Activated CD4-positive, alpha-beta T cell treated with anti-CD3 and anti-CD28 coated beads, Interleukin-2, amount 50 U/mL, for 4 hours (primary cell): ENCODE results near the gene EXOC4.

Experiments
- DNase-seq, 2 experiments: peaks; one replicate each; pipeline ENCODE4 v3.0.0-alpha.2; 2020

The EXOC4 gene

DNA sequence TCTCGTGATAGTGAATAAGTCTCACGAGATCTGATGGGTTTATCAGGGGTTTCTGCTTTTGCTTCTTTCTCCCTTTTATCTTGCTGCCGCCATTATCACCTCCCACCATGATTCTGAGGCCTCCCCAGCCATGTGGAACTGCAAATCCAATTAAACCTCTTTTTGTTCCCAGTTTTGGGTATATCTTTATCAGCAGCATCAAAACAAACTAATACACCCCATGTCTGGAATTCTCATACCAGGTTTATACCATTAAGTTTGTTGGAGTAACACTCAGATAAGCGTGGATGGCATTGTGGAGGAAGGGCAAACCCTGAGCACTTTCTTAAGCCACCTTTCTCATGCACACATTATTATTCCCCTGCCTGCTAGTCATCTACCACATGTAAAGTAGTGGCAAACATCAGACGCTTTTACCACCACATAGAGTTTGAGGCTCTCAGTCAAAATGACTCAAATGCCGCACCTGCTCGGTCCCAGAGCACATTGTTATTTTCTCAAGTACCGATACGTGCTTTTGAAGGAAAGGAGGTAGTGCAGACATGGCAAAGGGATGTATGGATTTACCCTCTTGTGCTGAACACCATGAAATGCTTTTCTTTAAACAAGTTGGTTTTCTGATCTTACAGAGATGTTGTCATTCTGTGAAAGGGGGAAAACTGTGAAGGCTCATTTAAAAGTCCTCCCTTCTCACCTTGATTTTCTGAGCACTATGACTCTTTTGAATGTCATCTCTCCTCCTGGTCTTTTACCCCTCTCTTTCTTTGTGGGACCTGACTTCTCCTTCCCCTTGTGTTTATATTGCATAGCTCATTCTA, 429.7 kb downstream of the EXOC4 start:
- DNase-seq: no peak

DNA sequence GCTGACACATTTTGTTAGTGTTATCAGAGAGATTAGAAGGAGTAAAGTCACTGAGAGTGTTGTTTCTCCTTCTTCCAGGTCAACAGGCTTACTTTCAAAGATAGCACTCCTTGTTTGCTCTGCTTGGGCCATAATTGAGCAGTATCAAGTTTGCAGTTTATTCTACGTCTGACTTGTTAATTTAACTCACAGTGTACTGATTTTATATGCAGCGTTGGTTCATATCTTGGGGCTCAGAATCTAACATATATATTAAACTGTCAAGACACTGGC, 430.2 kb downstream of the EXOC4 start:
- no peak for DNase-seq

DNA sequence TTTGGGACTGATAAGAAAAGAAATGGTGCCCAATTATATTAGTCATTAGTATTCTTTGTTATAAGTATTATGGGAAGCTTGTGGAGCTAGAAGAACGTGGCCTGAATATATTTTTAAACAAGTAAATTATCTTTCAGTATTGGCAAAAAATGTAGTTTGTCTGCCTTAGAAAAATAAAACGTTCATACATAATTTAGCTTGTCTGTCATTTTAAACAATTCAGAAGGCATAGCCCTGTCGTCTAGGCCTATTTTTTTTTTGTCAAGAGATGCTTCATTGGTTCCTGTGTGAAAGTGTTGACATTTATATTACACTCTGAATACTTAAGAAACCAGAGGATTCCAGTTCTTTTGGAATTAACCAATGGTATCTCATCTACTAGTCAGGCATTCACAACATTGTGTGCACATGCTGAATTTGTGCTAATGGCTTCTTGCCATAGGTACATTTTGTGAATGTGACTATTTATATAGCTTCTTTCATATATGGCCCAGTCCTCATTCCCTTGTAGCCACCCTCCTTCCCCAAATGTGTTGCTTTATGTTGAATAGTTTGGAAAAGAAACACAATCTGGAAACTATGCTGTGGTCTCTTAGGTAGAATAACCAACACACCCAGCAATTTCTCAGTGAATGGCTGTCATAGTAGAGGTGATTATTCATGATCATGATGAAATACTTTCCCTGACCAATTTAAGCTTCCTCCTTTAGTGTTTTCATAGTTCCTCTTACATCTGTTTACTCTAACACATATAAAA, 435.8 kb downstream of the EXOC4 start:
- no peak for DNase-seq

DNA sequence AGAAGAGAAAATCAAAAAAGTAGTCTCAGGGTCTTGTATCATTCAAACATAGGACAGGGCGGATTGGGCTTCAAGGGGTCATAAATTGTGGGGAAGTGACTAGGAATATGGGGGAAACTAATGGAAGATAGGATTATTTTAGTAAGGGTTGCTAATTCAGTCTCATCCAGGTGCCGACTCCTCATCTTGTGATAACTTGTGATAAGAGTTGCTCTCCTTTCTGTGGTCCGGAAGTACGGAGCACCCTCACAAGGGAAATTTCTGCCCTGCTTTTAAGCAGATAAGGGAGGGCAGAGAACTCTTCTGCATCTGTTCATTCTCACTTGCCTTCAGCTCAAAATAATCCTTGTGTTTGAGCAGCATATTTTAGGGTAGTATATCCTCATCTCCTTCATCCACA, 437.9 kb downstream of the EXOC4 start:
- DNase-seq: no peak

DNA sequence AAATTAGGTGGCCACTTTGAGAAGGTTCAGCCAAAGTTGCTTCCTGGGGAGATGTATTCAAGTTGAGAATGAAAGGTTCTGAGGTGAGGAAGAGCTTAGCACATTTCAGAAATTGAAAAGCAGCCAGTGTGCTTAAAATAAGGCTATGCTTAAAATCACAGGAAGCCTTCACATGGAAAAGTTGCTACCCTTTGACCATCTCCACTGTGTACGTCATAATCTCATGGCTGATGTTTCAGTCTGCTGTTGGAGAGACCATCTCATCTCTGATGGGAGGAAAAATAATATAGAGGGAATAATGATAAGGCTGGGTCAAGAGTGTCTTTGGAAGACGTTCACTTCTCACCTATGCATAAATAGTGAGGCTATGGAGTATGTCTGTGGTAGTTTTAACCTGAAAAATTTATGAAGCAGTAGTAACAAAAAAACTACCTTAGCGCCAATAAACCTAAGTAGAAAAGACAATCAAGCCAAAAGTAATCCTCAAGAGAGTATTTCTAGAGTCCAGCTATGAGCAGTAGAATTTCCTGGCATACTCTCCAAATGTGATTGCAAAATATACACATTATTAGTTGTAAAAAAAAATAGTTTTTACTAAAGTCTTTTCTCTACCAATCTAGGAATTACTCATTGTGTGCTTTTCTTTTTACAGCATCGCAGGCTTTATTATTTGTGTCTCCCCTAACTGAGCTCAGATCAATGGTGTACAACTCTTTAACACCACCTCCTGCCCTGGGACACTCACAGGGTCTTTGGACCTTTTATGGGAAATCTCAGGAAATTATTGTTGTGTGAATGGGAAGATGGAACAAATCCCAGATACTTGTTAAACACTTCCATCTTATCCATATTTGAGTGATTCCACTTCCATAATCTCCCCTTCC, 439.1 kb downstream of the EXOC4 start:
- DNase-seq: no peak

DNA sequence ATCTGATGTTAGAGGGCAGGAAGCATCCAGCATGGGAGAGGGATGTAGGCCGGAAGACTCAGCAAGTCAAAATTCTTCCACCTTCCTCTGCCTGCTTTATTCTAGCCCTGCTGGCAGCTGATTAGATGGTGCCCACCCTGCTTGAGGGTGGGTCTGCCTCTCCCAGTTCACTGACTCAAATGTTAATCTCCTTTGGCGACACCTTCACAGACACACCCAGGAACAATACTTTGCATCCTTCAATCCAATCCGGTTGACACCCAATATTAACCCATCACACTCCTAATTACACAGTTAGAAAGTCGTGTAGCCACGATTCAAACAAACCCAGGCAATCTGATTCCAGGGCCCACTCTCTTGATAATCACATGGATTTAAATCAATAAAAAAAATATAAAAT, 440.4 kb downstream of the EXOC4 start:
- no peak for DNase-seq

GRCh38 chr7:133696056-133696455, 443.2 kb downstream of the EXOC4 start:
- no peak for DNase-seq

GRCh38 chr7:133697585-133697984, 444.7 kb downstream of the EXOC4 start:
- DNase-seq: no peak

GRCh38 chr7:133698127-133698526, 445.2 kb downstream of the EXOC4 start:
- no peak for DNase-seq

- no peak for DNase-seq
Measured at GRCh38 chr7:133699386-133699785, 446.5 kb downstream of the EXOC4 start.

GRCh38 chr7:133702078-133702477, 449.2 kb downstream of the EXOC4 start:
- no peak for DNase-seq

- DNase-seq: no peak
Measured at GRCh38 chr7:133702960-133703359, 450.1 kb downstream of the EXOC4 start.

DNA sequence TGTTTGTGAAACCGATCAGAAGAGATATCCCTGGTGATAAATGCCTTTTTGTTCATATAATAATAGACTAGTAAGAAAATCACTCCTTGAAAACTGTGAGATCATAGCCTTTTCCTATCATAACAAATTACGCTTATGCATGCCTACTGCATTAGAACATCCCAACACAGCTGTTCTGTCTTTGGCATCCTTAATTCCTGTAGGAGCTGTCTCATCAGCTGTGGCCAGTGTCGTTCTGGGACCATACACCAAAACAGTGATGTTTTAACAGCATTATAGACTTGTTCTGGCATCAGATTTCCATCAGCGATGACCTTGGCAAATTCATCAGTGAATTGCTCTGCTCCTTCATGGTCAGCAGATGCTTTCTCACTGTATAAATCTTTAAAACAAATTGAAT, 450.7 kb downstream of the EXOC4 start:
- DNase-seq: no peak

GRCh38 chr7:133704453-133704852, 451.6 kb downstream of the EXOC4 start:
- no peak for DNase-seq

- DNase-seq: no peak
Measured at GRCh38 chr7:133705596-133705995, 452.7 kb downstream of the EXOC4 start.

DNA sequence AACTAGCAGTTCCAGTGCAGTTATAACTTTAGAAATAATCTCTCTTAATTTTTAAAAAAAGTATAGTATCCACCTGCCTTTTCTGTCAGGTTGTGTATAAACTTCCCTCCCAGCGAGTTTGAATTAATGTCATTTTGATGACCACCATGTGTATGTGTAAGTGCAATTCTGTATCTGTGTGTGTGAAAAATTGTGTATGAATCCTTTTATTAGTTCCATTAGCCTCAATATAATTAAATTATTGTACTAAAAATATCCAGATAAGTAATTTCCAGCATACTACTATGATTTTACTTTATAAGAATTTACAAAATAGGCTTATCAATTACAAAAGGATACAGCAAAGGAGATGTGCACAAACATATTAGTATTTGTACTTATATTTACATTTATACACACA, 453.1 kb downstream of the EXOC4 start:
- no peak for DNase-seq

DNA sequence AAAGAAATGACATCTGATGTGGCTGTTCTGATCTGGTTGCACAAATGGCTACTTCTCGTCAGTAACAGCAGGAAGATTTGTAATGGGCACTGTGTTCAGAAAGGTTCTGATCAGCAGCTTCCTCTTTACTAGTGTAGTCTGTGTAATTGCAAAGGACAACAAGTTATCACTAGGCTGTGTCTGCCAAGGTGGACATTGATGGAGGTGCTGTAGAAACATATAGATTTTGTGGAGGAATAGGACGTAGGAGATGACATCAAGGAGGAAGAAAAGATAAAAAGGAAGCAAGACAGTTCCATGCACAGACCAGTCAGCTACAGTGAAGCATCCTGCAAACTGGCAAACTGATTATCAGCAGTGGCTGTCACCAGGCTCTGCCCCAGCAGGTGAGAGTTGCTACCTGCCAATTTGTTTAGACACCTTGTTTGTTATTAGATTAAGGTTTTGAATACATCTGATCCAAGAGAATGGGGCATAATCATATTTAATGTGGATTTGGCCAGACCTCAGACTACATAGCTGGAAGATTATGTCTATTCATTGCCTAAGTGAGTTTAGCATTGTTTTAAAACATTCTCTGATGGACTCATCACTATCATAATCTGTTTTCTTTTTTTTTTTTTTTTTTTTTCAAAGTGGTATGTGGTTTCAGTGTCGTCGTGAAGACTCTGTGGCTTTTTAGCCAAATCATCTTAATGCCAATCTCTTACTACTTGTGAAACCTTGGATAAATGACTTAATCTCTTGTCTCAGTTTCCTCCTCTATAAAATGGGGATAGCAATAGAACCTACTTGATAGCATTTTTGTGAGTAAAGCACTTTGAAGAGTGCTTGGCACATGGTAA, 456.4 kb downstream of the EXOC4 start:
- no peak for DNase-seq

GRCh38 chr7:133712544-133712943, 459.7 kb downstream of the EXOC4 start:
- DNase-seq: no peak

DNA sequence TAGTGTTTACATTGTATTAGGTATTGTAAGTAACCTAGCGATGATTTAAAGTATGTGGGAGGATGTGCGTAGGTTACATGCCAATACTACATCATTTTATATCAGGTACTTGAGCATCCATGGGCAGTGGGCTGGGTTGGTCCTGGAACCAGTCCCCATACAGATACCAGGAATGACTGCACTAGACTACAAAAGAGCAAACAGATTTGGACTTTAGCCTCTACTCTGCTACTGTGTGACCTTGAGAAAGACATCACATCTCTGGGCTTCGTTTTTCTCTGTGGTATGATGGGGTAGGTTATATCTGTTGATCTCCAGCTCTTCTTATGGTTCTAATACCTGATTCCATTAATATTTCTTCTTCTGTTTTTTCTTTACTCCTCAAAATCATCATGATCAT, 461.8 kb downstream of the EXOC4 start:
- DNase-seq: no peak

DNA sequence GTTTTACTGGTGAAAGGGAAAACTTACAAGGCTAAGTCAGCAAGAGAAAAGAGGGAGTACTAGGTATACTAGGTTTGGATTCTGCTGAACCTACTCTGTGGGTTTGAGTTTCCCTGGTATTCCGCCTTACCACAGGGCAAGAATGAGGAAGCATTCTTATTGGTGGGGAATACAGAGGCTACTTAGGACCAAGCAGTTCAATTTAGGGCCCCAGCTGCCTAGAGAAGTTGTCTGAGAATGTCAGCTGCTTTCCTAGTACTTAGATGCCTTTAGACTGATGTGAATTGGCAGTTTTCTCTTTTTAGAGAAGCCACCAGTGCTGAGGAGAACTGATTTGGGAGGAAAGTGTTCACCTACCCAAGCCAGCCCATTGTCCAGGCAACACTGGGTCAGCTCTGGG, 465.3 kb downstream of the EXOC4 start:
- no peak for DNase-seq

GRCh38 chr7:133723044-133723443, 470.2 kb downstream of the EXOC4 start:
- DNase-seq: no peak

- DNase-seq: no peak
Measured at GRCh38 chr7:133724148-133724547, 471.3 kb downstream of the EXOC4 start.

- DNase-seq: no peak
Measured at GRCh38 chr7:133724694-133725093, 471.8 kb downstream of the EXOC4 start.
